ENCODE data around the gene GATA5. TPM values are rescaled to one million over a fixed set of nuclear protein-coding genes. Genes with fewer than 3 reads are reported as not detected.

GATA5 gene
- total RNA-seq, 1 donor from 2014 or later = not detected

DNA sequence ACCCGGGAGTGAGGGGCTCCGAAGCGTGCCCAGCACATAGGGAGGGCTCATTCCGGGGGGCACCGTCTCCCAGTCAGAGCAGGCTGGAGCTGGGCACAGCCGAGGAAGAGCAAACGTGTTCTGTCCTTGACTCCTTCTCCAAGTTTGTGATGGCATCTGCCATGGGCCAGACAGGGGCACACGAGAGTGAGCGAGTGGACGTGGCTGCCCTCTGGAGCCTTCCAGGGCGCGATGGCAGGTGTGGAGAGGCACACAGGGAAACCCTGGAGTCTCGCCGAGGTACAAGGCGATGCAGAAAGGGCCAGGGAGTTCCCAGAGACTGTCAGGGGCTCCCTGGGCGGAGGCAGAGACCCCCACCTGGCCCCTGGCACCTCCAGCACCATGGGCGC is 9.9 kb upstream of the GATA5 start:
- TF ChIP-seq, protein P1, sequence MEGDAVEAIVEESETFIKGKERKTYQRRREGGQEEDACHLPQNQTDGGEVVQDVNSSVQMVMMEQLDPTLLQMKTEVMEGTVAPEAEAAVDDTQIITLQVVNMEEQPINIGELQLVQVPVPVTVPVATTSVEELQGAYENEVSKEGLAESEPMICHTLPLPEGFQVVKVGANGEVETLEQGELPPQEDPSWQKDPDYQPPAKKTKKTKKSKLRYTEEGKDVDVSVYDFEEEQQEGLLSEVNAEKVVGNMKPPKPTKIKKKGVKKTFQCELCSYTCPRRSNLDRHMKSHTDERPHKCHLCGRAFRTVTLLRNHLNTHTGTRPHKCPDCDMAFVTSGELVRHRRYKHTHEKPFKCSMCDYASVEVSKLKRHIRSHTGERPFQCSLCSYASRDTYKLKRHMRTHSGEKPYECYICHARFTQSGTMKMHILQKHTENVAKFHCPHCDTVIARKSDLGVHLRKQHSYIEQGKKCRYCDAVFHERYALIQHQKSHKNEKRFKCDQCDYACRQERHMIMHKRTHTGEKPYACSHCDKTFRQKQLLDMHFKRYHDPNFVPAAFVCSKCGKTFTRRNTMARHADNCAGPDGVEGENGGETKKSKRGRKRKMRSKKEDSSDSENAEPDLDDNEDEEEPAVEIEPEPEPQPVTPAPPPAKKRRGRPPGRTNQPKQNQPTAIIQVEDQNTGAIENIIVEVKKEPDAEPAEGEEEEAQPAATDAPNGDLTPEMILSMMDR (IDR thresholded peaks at IDR 0.05; ENCODE audit: insufficient read depth, low read length, severe bottlenecking) = no peak
- peaks cover 27% of the 10 kb centered on the region for H3K27me3 ChIP-seq (ENCODE audit: control insufficient read depth, insufficient read depth, low read length)
- no peak overlapping the region for H3K4me3 ChIP-seq (ENCODE audit: low read depth, low read length)
- H3K36me3 ChIP-seq (ENCODE audit: control insufficient read depth, insufficient read depth, low read length) = no peaks in the 10 kb centered on the region
- DNase-seq (ENCODE audit: low read depth) = no peak
- FAIRE-seq = no peak

DNA sequence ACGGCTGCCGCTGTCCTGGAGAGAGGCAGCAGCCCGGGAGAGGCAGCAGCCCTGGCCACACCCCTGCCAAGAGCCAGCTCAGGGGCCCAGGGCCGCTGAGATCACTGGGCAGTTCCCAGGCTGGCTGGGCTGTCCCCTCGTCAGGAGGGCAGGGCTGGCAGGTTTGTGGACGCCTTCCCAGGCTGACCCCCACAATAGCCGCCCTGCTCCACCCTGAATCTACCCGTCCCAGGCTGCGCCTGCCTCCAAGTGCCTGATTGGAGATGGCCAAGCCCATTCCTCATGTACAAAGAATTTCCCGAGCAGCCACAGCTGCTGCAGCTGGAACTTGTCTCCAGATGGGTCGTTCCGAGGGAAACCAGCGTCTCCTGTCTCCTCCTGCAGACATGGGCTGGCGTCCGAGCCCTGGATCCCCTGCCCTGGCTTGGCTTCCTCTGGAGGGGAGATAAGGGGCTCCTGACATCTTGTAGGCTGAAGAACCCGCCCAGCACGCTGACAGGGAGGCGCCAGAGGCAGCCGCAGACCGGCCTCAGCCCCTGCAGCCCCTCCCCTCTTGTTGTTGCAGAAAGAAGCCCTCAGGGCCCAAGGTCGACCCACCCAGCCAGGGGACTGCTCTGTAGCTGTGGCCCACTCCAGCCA is 9.4 kb upstream of the GATA5 start:
- no peak for FAIRE-seq
- DNase-seq (ENCODE audit: low read depth) = no peak
- H3K27me3 ChIP-seq (ENCODE audit: control insufficient read depth, insufficient read depth, low read length) = peaks cover 30% of the 10 kb centered on the region
- TF ChIP-seq, protein P1 (IDR thresholded peaks at IDR 0.05; ENCODE audit: insufficient read depth, low read length, severe bottlenecking) = no peak
- H3K36me3 ChIP-seq (ENCODE audit: control insufficient read depth, insufficient read depth, low read length) = no peaks in the 10 kb centered on the region
- no peak overlapping the region for H3K4me3 ChIP-seq (ENCODE audit: low read depth, low read length)

DNA sequence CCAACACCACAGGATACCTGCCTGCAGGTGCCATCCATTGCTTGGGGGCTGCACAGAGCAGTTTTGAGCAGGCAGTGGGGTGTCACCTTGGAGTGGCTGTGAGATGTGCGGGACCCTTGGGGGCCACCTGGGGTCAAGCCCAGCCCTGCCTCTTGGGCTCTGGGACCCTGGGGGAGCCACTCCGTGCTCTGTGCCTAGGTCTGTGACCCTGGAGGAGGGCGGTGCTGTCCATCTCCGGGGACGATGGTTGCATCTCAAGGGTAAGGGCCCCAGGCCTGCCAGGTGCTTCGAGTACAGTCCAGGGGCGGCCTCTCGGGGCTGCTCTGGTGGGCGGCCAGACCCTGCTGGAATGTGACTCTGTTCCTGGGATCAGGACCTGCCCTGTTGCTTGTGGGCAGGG is 8.7 kb upstream of the GATA5 start:
- TF ChIP-seq, protein P1 (IDR thresholded peaks at IDR 0.05; ENCODE audit: insufficient read depth, low read length, severe bottlenecking) = no peak
- no peak overlapping the region for H3K4me3 ChIP-seq (ENCODE audit: low read depth, low read length)
- no peaks in the 10 kb centered on the region for H3K36me3 ChIP-seq (ENCODE audit: control insufficient read depth, insufficient read depth, low read length)
- peaks cover 33% of the 10 kb centered on the region for H3K27me3 ChIP-seq (ENCODE audit: control insufficient read depth, insufficient read depth, low read length)
- no peak for FAIRE-seq
- no peak for DNase-seq (ENCODE audit: low read depth)

DNA sequence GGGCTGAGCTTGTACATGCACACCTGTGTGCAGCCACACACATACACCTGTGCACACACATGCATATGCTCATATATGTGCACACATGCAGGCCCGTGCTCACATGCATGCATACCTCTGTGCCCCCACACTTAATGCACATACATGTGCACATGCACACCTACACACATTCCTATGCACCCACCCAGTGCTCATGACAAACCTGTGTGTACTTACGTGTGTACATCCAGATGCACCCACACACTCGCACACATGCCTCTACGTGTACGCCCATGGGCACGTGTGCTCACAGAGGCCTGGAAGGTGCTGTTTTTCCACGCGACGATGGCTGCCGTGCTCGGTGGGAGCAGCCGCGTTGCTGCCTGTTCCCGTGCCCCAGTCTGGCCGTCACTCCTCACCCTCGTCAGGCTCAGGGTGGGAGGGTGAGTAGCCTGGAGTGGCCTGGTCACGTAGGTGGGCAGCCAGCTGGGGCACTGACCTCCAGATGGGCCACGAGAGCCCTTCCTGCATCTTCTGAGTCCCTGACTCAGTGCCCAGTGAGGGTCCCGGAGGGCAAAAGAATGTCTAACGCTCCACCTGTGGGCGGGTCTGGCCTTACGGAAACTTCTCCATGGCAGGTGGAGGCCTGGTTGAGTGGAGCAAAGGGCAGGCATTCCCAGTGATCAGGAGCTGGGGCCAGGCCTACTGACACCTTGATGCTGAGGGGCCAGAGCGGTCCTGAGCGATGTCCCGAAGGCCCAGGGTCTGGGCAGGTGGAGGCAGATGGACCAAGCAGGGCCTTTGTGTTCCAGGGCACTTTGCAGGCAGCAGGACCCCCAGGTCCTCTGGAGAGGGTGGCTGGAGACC is 8.0 kb upstream of the GATA5 start:
- no peak for DNase-seq (ENCODE audit: low read depth)
- peaks cover 37% of the 10 kb centered on the region for H3K27me3 ChIP-seq (ENCODE audit: control insufficient read depth, insufficient read depth, low read length)
- no peaks in the 10 kb centered on the region for H3K36me3 ChIP-seq (ENCODE audit: control insufficient read depth, insufficient read depth, low read length)
- no peak overlapping the region for H3K4me3 ChIP-seq (ENCODE audit: low read depth, low read length)
- TF ChIP-seq, protein P1 (IDR thresholded peaks at IDR 0.05; ENCODE audit: insufficient read depth, low read length, severe bottlenecking) = no peak
- FAIRE-seq = no peak

DNA sequence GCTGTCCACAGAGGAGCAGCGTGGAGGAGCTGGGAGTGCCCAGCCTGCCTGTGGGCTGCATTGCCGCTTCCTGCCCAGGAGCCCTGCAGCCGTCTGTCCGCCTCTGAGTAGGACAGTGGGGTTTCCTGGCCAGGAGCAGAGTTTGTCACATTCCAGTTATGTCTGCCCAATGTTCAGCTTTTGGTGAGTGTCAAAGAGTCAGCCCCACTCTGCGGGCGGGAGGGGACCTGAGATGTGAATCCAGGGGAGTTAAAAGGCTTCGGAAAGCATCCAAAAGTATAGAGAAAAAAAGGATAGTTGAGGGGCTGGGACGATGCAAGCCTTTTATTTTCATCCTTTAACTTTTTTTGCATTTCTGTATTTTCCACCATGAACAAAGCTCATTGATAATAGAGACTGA is 7.2 kb upstream of the GATA5 start:
- TF ChIP-seq, protein P1 (IDR thresholded peaks at IDR 0.05; ENCODE audit: insufficient read depth, low read length, severe bottlenecking) = no peak
- no peak for FAIRE-seq
- H3K36me3 ChIP-seq (ENCODE audit: control insufficient read depth, insufficient read depth, low read length) = no peaks in the 10 kb centered on the region
- no peak overlapping the region for H3K4me3 ChIP-seq (ENCODE audit: low read depth, low read length)
- peaks cover 38% of the 10 kb centered on the region for H3K27me3 ChIP-seq (ENCODE audit: control insufficient read depth, insufficient read depth, low read length)
- DNase-seq (ENCODE audit: low read depth) = no peak

Measured in bronchial epithelial cell (primary cell).